ENCODE data around the gene ANKRD35. TPM values are rescaled to one million over a fixed set of nuclear protein-coding genes. Genes with fewer than 3 reads are reported as not detected.

Gene ANKRD35
- total and polyA plus RNA-seq, 10 of the 15 experiments (the other 5 are each of a cell fraction or from before 2014, with no cell fraction given) = 0.01 to 0.08 TPM; not detected in 8

- in situ Hi-C loops (cut with MboI) (no loop called here), intact Hi-C loops (cut with micrococcal nuclease; ENCODE audit: unreplicated experiment) (no loop called here)
- Histone ChIP-seq H3K9me3 (replicated peaks; ENCODE audit: control insufficient read depth, insufficient read depth, low read length) (no peaks in the 10 kb centered on the region), H3K36me3 (ENCODE audit: control insufficient read depth in 2 of 2, insufficient read depth in 2 of 2, low read length in 1 of 2) (no peaks in the 10 kb centered on the region), H3K27me3 (replicated peaks in 1 of 2; ENCODE audit: control insufficient read depth in 2 of 2, insufficient read depth in 2 of 2, low read length in 1 of 2) (peaks cover 0 to 3% of the 10 kb centered on the region in 2 experiments; a peak in 1 of 4 replicates), H3K79me2 (ENCODE audit: control insufficient read depth, insufficient read depth, low read length) (no peaks in the 10 kb centered on the region), H3K4me1 (ENCODE audit: control insufficient read depth, insufficient read depth, low read length) (no peaks in the 10 kb centered on the region), H4K20me1 (ENCODE audit: control insufficient read depth, insufficient read depth) (no peaks in the 10 kb centered on the region), H3K9ac (ENCODE audit: control insufficient read depth, insufficient read depth, low read length) (no peak overlapping the region), H2AFZ (ENCODE audit: control insufficient read depth, low read depth, low read length) (no peak overlapping the region), H3K27ac (ENCODE audit: control insufficient read depth, insufficient read depth) (no peak overlapping the region), H3K4me3 (no peak overlapping the region), H3K4me2 (ENCODE audit: control insufficient read depth, insufficient read depth) (no peak overlapping the region)
- RAD21 ChIA-PET (ENCODE audit: unreplicated experiment) = no interaction called here
- DNase-seq (ENCODE audit: low read depth, low spot score) = no peak
- no TSS peak for BruUV-seq (replicated peaks)
- TF ChIP-seq NR2C2 (IDR thresholded peaks at IDR 0.05; ENCODE audit: borderline replicate concordance, control insufficient read depth, insufficient read length, low read depth) (no peak), GABPA (IDR thresholded peaks at IDR 0.05; ENCODE audit: low read depth) (no peak), ATF7 (IDR thresholded peaks at IDR 0.05; ENCODE audit: low read depth) (no peak), CBFB (IDR thresholded peaks at IDR 0.05; ENCODE audit: low read depth) (no peak), E2F4 (IDR thresholded peaks at IDR 0.05; ENCODE audit: low read depth, low read length) (no peak), EZH2 (IDR thresholded peaks at IDR 0.05; ENCODE audit: borderline replicate concordance, control insufficient read depth, low read depth, low read length) (no peak)
- no peak for FAIRE-seq
- WGBS (ENCODE audit: insufficient coverage, insufficient replicate concordance, low lambda C conversion rate, missing lambda C conversion rate) = 59% methylated on average over 5 of the region's 5 CpGs
- POLR2A ChIA-PET = no interaction called here
- ATAC-seq = no peak
- CTCF ChIA-PET = interaction anchor here (1.1 to 2.3 kb wide), 3 partner anchors 18 to 63 kb away, joined by 3 to 6 read pairs (median 5); partner anchors contain the start of genes NUDT17 and RBM8A
- SMC1A ChIA-PET (ENCODE audit: uncharacterized antibody, unreplicated experiment) = interaction anchor here (1.0 to 1.2 kb wide), 3 partner anchors 18 to 69 kb away, joined by 3 to 4 read pairs (median 3); partner anchors contain the start of gene NUDT17
Observed at GRCh38 chr1:145863282-145864018, 22.2 kb downstream of the ANKRD35 start.

Measured in GM12878 (cell line).